BLaER1 treated with 17β-estradiol and CSF1 and Interleukin-3, amounts not matched to agents 10 nM and 100 nM (cell line): ENCODE measurements around the gene DENR.
"Not testable (repeated sequence)": the region's sequence is repeated elsewhere in the genome, so short reads cannot be mapped to it uniquely, and the experiment has no call there.

Experiments used
- H3K27ac ChIP-seq, 11 experiments: shearing (Covaris generic); formaldehyde crosslinking; 2 replicates each; pipeline ENCODE4 v1.8.1; 2022
- H3K27me3 ChIP-seq, 11 experiments: shearing (Covaris generic); formaldehyde crosslinking; 2 replicates each; pipeline ENCODE4 v1.8.1; 2022
- H3K36me3 ChIP-seq, 11 experiments: shearing (Covaris generic); formaldehyde crosslinking; 2 replicates each; pipeline ENCODE4 v1.8.1; 2022
- H3K4me1 ChIP-seq, 10 experiments: shearing (Covaris generic); formaldehyde crosslinking; 2 replicates each; pipeline ENCODE4 v1.8.1; 2022
- H3K4me2 ChIP-seq, 11 experiments: shearing (Covaris generic); formaldehyde crosslinking; 2 replicates each; pipeline ENCODE4 v1.8.1; 2022
- H3K4me3 ChIP-seq, 10 experiments: shearing (Covaris generic); formaldehyde crosslinking; 2 replicates each; pipeline ENCODE4 v1.8.1; 2022
- H3K9ac ChIP-seq, 11 experiments: shearing (Covaris generic); formaldehyde crosslinking; 2 replicates each; pipeline ENCODE4 v1.8.1; 2022
- H3K9me3 ChIP-seq, 11 experiments: shearing (Covaris generic); formaldehyde crosslinking; replicated peaks in 1 of 11; 2 replicates each; pipeline ENCODE4 v1.8.1; 2022
- H4K20me1 ChIP-seq, 11 experiments: shearing (Covaris generic); formaldehyde crosslinking; 2 replicates each; pipeline ENCODE4 v1.8.1; 2022
- Cebpa-rat ChIP-seq, 11 experiments: shearing (Covaris generic); IDR thresholded peaks; 2 replicates each; pipeline ENCODE4 v1.8.1; 2022

Gene DENR

GRCh38 chr12:122790393-122791075 is 37.9 kb downstream of the DENR start:
- Histone ChIP-seq H3K4me3 (no peak overlapping the region), H3K27me3 (no peaks in the 10 kb centered on the region), H3K4me2 (no peak overlapping the region), H3K36me3 (no peaks in the 10 kb centered on the region), H3K9ac (no peak overlapping the region), H3K9me3 (no peaks in the 10 kb centered on the region), H4K20me1 (no peaks in the 10 kb centered on the region), H3K27ac (no peak overlapping the region), H3K4me1 (0 out of 20 replicates have a peak, but pooled peaks cover 0 to 3% (median 0%) of the 10 kb centered on the region in 10 experiments)
- TF ChIP-seq Cebpa-rat (IDR thresholded peaks at IDR 0.05) = no peak

DNA sequence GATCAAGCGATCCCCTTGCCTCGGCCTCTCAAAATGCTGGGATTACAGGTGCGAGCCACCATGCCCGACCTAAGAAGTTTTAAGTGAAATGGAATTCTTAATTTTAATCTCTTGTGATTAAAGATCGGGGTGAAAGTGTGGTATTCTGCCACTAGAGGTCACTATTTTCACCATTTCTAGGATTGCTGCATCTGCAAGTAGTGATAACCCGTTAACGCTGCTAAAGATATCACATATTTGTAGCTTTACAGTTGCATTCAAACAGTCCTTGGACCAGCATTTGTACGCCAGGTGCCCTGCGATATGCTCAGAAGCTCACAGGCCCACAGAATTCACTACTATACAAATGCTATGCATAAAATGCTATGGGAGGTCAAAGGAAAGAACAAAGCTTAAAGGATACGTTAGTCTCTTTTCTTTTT is 41.1 kb downstream of the DENR start:
- Histone ChIP-seq H3K4me1 (peaks cover 0 to 3% (median 0%) of the 10 kb centered on the region in 10 experiments; a peak in 1 of 20 replicates), H3K36me3 (no peaks in the 10 kb centered on the region), H3K27ac (no peak overlapping the region), H3K4me2 (peak overlapping the region in 1 of 11 experiments; percentile 54; a peak in 3 of 22 replicates), H3K9ac (no peak overlapping the region), H3K27me3 (no peaks in the 10 kb centered on the region), H3K4me3 (no peak overlapping the region), H3K9me3 (no peaks in the 10 kb centered on the region), H4K20me1 (no peaks in the 10 kb centered on the region)
- TF ChIP-seq Cebpa-rat (IDR thresholded peaks at IDR 0.05) = no peak

- TF ChIP-seq Cebpa-rat (IDR thresholded peaks at IDR 0.05) = no peak
- Histone ChIP-seq H3K27me3 (no peaks in the 10 kb centered on the region), H3K4me3 (no peak overlapping the region), H4K20me1 (no peaks in the 10 kb centered on the region), H3K36me3 (no peaks in the 10 kb centered on the region), H3K4me2 (no peak overlapping the region), H3K27ac (no peak overlapping the region), H3K9ac (no peak overlapping the region; a peak in 1 of 22 replicates), H3K9me3 (no peaks in the 10 kb centered on the region), H3K4me1 (peaks cover 0 to 14% (median 10%) of the 10 kb centered on the region in 10 experiments; a peak in 15 of 20 replicates)
Observed at GRCh38 chr12:122795807-122796206, 43.2 kb downstream of the DENR start.

GRCh38 chr12:122799641-122800243 is 47.1 kb downstream of the DENR start:
- Histone ChIP-seq H3K4me3 (no peak overlapping the region), H3K4me2 (peak overlapping the region in 9 of 11 experiments; percentile 16 to 67 (median 47); a peak in 17 of 22 replicates), H3K27ac (no peak overlapping the region), H3K4me1 (peaks cover 0 to 12% (median 10%) of the 10 kb centered on the region in 10 experiments; a peak in 15 of 20 replicates), H3K36me3 (no peaks in the 10 kb centered on the region), H3K9ac (peak overlapping the region in 2 of 11 experiments; percentile 26 to 40; a peak in 3 of 22 replicates), H3K9me3 (no peaks in the 10 kb centered on the region), H3K27me3 (no peaks in the 10 kb centered on the region), H4K20me1 (no peaks in the 10 kb centered on the region)
- no peak for TF ChIP-seq Cebpa-rat (IDR thresholded peaks at IDR 0.05)

GRCh38 chr12:122803937-122804336 is 51.3 kb downstream of the DENR start:
- 0 out of 22 replicates have a peak, but pooled peaks cover 0 to 5% (median 0%) of the 10 kb centered on the region in 11 experiments for H3K36me3 ChIP-seq
- H3K4me2 ChIP-seq = no peak overlapping the region
- no peak overlapping the region for H3K27ac ChIP-seq
- no peak overlapping the region for H3K9ac ChIP-seq
- no peaks in the 10 kb centered on the region for H4K20me1 ChIP-seq
- no peaks in the 10 kb centered on the region for H3K9me3 ChIP-seq
- no peaks in the 10 kb centered on the region for H3K27me3 ChIP-seq
- no peak for TF ChIP-seq Cebpa-rat (IDR thresholded peaks at IDR 0.05)
- H3K4me3 ChIP-seq = no peak overlapping the region
- peaks cover 0 to 18% (median 10%) of the 10 kb centered on the region in 10 experiments; a peak in 15 of 20 replicates for H3K4me1 ChIP-seq

DNA sequence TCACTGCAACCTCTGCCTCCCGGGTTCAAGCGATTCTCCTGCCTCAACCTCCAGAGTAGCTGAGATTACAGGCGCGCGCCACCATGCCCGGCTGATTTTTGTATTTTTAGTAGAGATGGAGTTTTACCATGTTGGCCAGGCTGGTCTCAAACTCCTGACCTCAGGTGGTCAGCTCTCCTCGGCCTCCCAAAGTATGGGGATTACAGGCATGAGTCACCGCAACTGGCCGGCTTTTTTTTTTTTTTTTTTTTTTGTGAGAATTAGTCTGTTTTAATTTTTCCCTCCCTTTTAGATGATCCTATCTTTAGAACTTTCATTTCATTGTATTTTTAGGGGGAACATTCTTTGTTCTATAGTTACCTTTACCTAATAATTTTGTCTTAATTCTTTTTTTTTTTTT is 52.3 kb downstream of the DENR start:
- not testable (repeated sequence) for H3K27me3 ChIP-seq, H3K36me3 ChIP-seq, H3K9ac ChIP-seq, H3K9me3 ChIP-seq, H3K4me2 ChIP-seq, H3K4me3 ChIP-seq, H3K27ac ChIP-seq, H4K20me1 ChIP-seq
- peaks cover 0 to 11% (median 1%) of the 10 kb centered on the region in 10 experiments; a peak in 13 of 20 replicates for H3K4me1 ChIP-seq

- peaks cover 0 to 17% (median under 1%) of the 10 kb centered on the region in 10 experiments; a peak in 14 of 20 replicates for H3K4me1 ChIP-seq
- no peak overlapping the region for H3K9ac ChIP-seq
- H3K27ac ChIP-seq = no peak overlapping the region
- 0 out of 22 replicates have a peak, but pooled peaks cover 0 to 5% (median 0%) of the 10 kb centered on the region in 11 experiments for H3K36me3 ChIP-seq
- H3K27me3 ChIP-seq = no peaks in the 10 kb centered on the region
- no peak overlapping the region for H3K4me3 ChIP-seq
- H4K20me1 ChIP-seq = no peaks in the 10 kb centered on the region
- TF ChIP-seq Cebpa-rat (IDR thresholded peaks at IDR 0.05) = no peak
- peaks cover 0 to 5% (median 0%) of the 10 kb centered on the region in 11 experiments; a peak in 1 of 22 replicates for H3K9me3 ChIP-seq
- H3K4me2 ChIP-seq = no peak overlapping the region
Observed at GRCh38 chr12:122807651-122808050, 55.0 kb downstream of the DENR start.

GRCh38 chr12:122811777-122812176 is 59.2 kb downstream of the DENR start:
- Histone ChIP-seq H4K20me1 (no peaks in the 10 kb centered on the region), H3K4me1 (peaks cover 11 to 43% (median 15%) of the 10 kb centered on the region in 10 experiments), H3K4me3 (no peak overlapping the region), H3K4me2 (no peak overlapping the region), H3K36me3 (0 out of 22 replicates have a peak, but pooled peaks cover 0 to 5% (median 0%) of the 10 kb centered on the region in 11 experiments), H3K27me3 (no peaks in the 10 kb centered on the region), H3K27ac (no peak overlapping the region), H3K9me3 (peaks cover 0 to 5% (median 0%) of the 10 kb centered on the region in 11 experiments; a peak in 1 of 22 replicates), H3K9ac (no peak overlapping the region)
- TF ChIP-seq Cebpa-rat (IDR thresholded peaks at IDR 0.05) = no peak

GRCh38 chr12:122813310-122813713 is 60.7 kb downstream of the DENR start:
- H3K4me1 ChIP-seq = peaks cover 11 to 43% (median 15%) of the 10 kb centered on the region in 10 experiments
- no peaks in the 10 kb centered on the region for H3K36me3 ChIP-seq
- peak overlapping the region in 6 of 10 experiments; percentile 5 to 31 (median 22); a peak in 7 of 20 replicates for H3K4me3 ChIP-seq
- H3K27me3 ChIP-seq = no peaks in the 10 kb centered on the region
- peaks cover 0 to 5% (median 0%) of the 10 kb centered on the region in 11 experiments; a peak in 1 of 22 replicates for H3K9me3 ChIP-seq
- H3K9ac ChIP-seq = peak overlapping the region in 9 of 11 experiments; percentile 13 to 51 (median 31); a peak in 12 of 22 replicates
- no peaks in the 10 kb centered on the region for H4K20me1 ChIP-seq
- H3K27ac ChIP-seq = peak overlapping the region in 8 of 11 experiments; percentile 4 to 48 (median 36); a peak in 11 of 22 replicates
- H3K4me2 ChIP-seq = peak overlapping the region; percentile 59 to 91 (median 72)
- TF ChIP-seq Cebpa-rat (IDR thresholded peaks at IDR 0.05) = no peak
